K562 (cell line): Measurements from ENCODE around the gene GKAP1. TPM values are rescaled to one million over a fixed set of nuclear protein-coding genes. Genes with fewer than 3 reads are reported as not detected.
"Not testable (repeated sequence)": the region's sequence is repeated elsewhere in the genome, so short reads cannot be mapped to it uniquely, and the experiment has no call there.

ENCODE experiments used
- ATAC-seq: fragments of 200-7000 bp; cut with Tn5 transposase; 3 replicates; pipeline ENCODE4 v1.9.1; 2020; ENCODE audit warnings: moderate library complexity
- BruUV-seq: library from RNA; stranded (reverse); fragments of 400-500 nt; replicated peaks from 2 replicates; lab custom pipeline; 2021; lab: Mats Ljungman, UMichigan
- CTCF ChIA-PET: fragments of 300-600 bp; formaldehyde crosslinking; extraction: SDS; loops from one replicate; lab custom pipeline; 2021; ENCODE audit warnings: low intra/inter-chr PET ratio; lab: Yijun Ruan, JAX
- POLR2A ChIA-PET: fragments of 300-600, 350-650 bp; sonication (Branson Sonifier 250); formaldehyde crosslinking; extraction: SDS; loops from one replicate; lab custom pipeline; 2021; ENCODE audit warnings: antibody characterized with exemption, inconsistent platforms; lab: Yijun Ruan, JAX
- DNase-seq, 4 experiments: peaks; one replicate each; pipeline versions ENCODE4 v3.0.0 to v3.0.0-alpha.2; 2011 to 2018; ENCODE audit warnings: low spot score in 3 of 4, mixed read lengths in 3 of 4; ENCODE audit errors: extremely low read depth in 1 of 4
- FAIRE-seq: peaks from 2 replicates; lab custom pipeline; 2011; peaks lifted over from hg19 to GRCh38; lab: Jason Lieb, UNC
- H2AFZ ChIP-seq: 2 replicates; pipeline ENCODE4 v1.6.0; 2011; ENCODE audit warnings: low read depth, low read length, control low read depth, inconsistent platforms
- H3K27ac ChIP-seq: fragments of 200-600 bp; 3 replicates; pipeline ENCODE4 v1.8.0; 2011; ENCODE audit warnings: low read depth, mild to moderate bottlenecking, control low read depth, inconsistent platforms, low read length, moderate library complexity, mixed read lengths; ENCODE audit errors: extremely low read depth
- H3K27me3 ChIP-seq, 2 experiments: fragments of 300-600 bp in 1 of 2; 2 replicates in 1 of 2; 3 replicates in 1 of 2; pipeline versions ENCODE4 v1.6.0 to v1.8.0; 2011; ENCODE audit warnings: inconsistent platforms in 2 of 2, low read length in 2 of 2, mild to moderate bottlenecking in 1 of 2, mixed read lengths in 1 of 2, moderate library complexity in 1 of 2; ENCODE audit not compliant: control insufficient read depth in 2 of 2, insufficient read depth in 2 of 2
- H3K36me3 ChIP-seq: fragments of 300-600 bp; 3 replicates; pipeline ENCODE4 v1.8.0; 2011; ENCODE audit warnings: mild to moderate bottlenecking, low read length, inconsistent platforms; ENCODE audit not compliant: control insufficient read depth, insufficient read depth
- H3K4me1 ChIP-seq, 2 experiments: fragments of 200-600 bp in 1 of 2; replicated peaks in 1 of 2; 2 replicates in 1 of 2; 3 replicates in 1 of 2; pipeline versions ENCODE4 v1.5.1 to v1.8.0; 2011; ENCODE audit warnings: inconsistent platforms in 2 of 2, low read length in 2 of 2, mild to moderate bottlenecking in 1 of 2, mixed read lengths in 1 of 2, moderate library complexity in 1 of 2; ENCODE audit not compliant: control insufficient read depth in 2 of 2, insufficient read depth in 2 of 2
- H3K4me2 ChIP-seq: 2 replicates; pipeline ENCODE4 v1.6.1; 2011; ENCODE audit warnings: low read length, control low read depth, inconsistent platforms, mixed read lengths; ENCODE audit not compliant: insufficient read depth
- H3K4me3 ChIP-seq: fragments of 200-600 bp; sonication (generic), shearing (Covaris generic); 2 replicates; pipeline ENCODE4 v1.5.1; 2016; ENCODE audit warnings: control low read depth, inconsistent platforms
- H3K79me2 ChIP-seq: fragments of 200-600 bp; 3 replicates; pipeline ENCODE4 v1.8.0; 2011; ENCODE audit warnings: low read length, inconsistent platforms; ENCODE audit not compliant: control insufficient read depth, insufficient read depth
- H3K9ac ChIP-seq, 2 experiments: 2 replicates each; pipeline versions ENCODE4 v1.6.0 to v1.6.1; 2011; ENCODE audit warnings: low read depth in 2 of 2, low read length in 2 of 2, control low read depth in 1 of 2, inconsistent platforms in 1 of 2, mild to moderate bottlenecking in 1 of 2, mixed read lengths in 1 of 2; ENCODE audit not compliant: insufficient read depth in 1 of 2
- H3K9me1 ChIP-seq: one replicate; pipeline ENCODE4 v1.6.0; 2011; ENCODE audit warnings: inconsistent platforms, mild to moderate bottlenecking, low read length, moderate library complexity; ENCODE audit not compliant: control insufficient read depth, insufficient read depth
- H3K9me3 ChIP-seq: replicated peaks from 2 replicates; pipeline ENCODE4 v1.5.1; 2011; ENCODE audit warnings: low read depth, low read length, inconsistent platforms; ENCODE audit not compliant: control insufficient read depth, insufficient read depth
- H4K20me1 ChIP-seq: replicated peaks from 2 replicates; pipeline ENCODE4 v1.6.1; 2011; ENCODE audit warnings: low read length, inconsistent platforms, mixed read lengths; ENCODE audit not compliant: control insufficient read depth, insufficient read depth
- CEBPB ChIP-seq: fragments of 450-650 bp; IDR thresholded peaks from 2 replicates; pipeline ENCODE4 v1.6.1; 2016; ENCODE audit warnings: missing genetic modification characterization, missing compliant biosample characterization
- CEBPG ChIP-seq, 3 experiments: fragments of 200-800 bp in 1 of 3; sonication (Bioruptor generic) in 1 of 3; sonication (generic) in 1 of 3; formaldehyde crosslinking in 1 of 3; IDR thresholded peaks in 2 of 3; conservative IDR thresholded peaks in 1 of 3; 2 replicates each; pipeline versions ENCODE4 v1.6.1 to v1.8.0; 2016 to 2022; ENCODE audit warnings: missing compliant biosample characterization in 2 of 3, missing genetic modification characterization in 2 of 3, mild to moderate bottlenecking in 1 of 3, missing genetic modification reagents in 1 of 3
- EGR1 ChIP-seq: fragments of 450-650 bp; conservative IDR thresholded peaks from 2 replicates; pipeline ENCODE4 v1.6.1; 2017; ENCODE audit warnings: mild to moderate bottlenecking
- POLR2AphosphoS5 ChIP-seq: IDR thresholded peaks from 2 replicates; pipeline ENCODE4 v1.6.1; 2011; ENCODE audit warnings: mild to moderate bottlenecking, low read depth, low read length, moderate library complexity; ENCODE audit not compliant: control insufficient read depth, insufficient read depth
- RBFOX2 ChIP-seq: fragments of 200-400 bp; formaldehyde crosslinking; IDR thresholded peaks from 2 replicates; pipeline ENCODE4 v1.6.1; 2017; ENCODE audit warnings: low read depth, mild to moderate bottlenecking, low read length, moderate library complexity
- ZNF384 ChIP-seq: IDR thresholded peaks from 2 replicates; pipeline ENCODE4 v1.6.1; 2012; ENCODE audit warnings: low read depth, low read length, improper control_type of control experiment
- WGBS: fragments of 100-300 bp; shearing (Covaris generic); methylation state at CpG from one replicate; pipeline ENCODE4 v1.1.6; 2016; ENCODE audit warnings: low coverage, mixed read lengths; ENCODE audit not compliant: insufficient coverage; ENCODE audit errors: missing lambda C conversion rate; 5-methylcytosine and 5-hydroxymethylcytosine counted together
- in situ Hi-C: fragments of 300-500 bp; cut with MboI; formaldehyde crosslinking; loops from 4 replicates; pipeline ENCODE4 v1.15.0; 2018; ENCODE audit warnings: inconsistent platforms, mixed read lengths
- intact Hi-C: fragments of 100-400 bp; cut with micrococcal nuclease; formaldehyde crosslinking; loops from 2 replicates; pipeline ENCODE4 v1.14.2; 2022
- polyA plus RNA-seq, 8 experiments: library from polyadenylated mRNA; depleted of rRNA in 4 of 8; stranded (reverse) in 5 of 8; unstranded in 3 of 8; fragments of >200 nt; fragmentation: Nextera tagmentation in 2 of 8; fragmentation: Illumina TruSeq in 1 of 8; extraction: Ambion mirVana in 2 of 8; extraction: Trizol in 1 of 8; gene quantifications; 2 replicates each; pipeline versions ENCODE4 v1.2.1 to v1.2.3, GENCODE V29; 2011 to 2014; ENCODE audit warnings: inconsistent platforms in 1 of 8, missing spikeins in 1 of 8
- total RNA-seq, 7 experiments: library from RNA; depleted of rRNA in 6 of 7; stranded (reverse); fragments of >200 nt in 6 of 7; fragmentation: Illumina TruSeq in 2 of 7; extraction: Trizol in 2 of 7; gene quantifications; 2 replicates each; pipeline versions ENCODE4 v1.2.1 to v1.2.3, GENCODE V29; 2011 to 2021; ENCODE audit warnings: low replicate concordance in 1 of 7

GKAP1 gene
- total and polyA plus RNA-seq, 9 of the 15 experiments (the other 6 are each of a cell fraction or from before 2014, with no cell fraction given), result 1.0 to 3.8 (median 2.7) TPM

DNA sequence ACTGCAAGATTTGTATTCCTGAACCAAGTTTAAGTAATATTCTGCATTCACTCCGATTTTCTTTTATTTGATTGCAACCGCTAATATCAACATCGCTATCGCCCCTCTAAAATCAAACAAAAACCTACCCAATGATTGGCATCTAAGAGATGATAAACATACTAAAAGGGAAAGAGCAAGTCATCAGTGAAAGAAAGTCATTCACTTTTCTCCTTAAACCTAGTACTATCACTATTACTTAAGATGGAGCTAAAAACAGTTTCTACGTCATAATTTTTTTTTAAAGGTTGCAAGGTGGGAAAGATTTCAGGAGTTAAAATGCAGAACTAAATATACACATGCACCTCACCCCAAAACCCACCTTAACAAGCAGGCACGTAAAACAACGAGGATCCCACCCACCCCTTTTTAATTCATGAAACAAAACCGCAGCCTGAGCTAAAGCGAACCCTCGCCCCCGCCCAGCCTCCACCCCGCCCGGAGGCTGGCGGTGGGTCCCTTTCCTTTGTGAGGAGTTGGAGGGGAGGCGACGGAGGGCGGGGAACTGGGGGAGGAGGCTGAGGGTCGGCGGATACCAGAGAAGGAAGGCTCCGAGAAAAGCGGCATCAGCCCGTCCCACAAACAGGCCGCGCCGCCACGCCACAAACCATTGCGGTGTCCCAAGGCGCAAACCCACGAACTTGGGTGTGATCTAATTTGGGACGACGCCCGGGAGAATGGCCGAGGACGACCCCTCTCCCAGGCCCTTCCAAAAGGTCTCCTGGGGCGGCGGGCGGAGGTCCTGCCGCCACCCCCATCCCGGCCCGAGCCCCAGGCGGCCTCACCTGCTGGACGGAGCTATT lies 110.7 kb downstream of the GKAP1 start (continued):
- TF ChIP-seq EGR1, result peak; percentile 79
- TF ChIP-seq POLR2AphosphoS5, result 0 out of 2 replicates have a peak, but pooled peaks have one; percentile 17
- TF ChIP-seq, all 486 proteins: peak for 6

DNA sequence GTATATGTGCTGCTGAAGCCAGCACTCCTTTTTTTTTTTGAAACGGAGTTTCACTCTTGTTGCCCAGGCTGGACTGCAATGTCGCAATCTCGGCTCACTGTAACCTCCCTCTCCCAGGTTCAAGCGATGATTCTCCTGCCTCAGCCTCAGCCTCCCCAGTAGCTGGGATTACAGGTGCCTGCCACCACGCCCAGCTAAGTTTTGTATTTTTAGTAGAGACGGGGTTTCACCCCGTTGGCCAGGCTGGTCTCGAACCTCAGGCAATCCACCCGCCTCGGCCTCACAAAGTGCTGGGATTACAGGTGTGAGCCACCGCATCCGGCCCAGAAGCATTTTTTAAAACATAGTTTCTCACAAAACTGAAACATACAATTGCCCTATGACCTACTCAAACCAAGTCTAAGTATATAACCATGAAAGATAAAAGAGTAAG lies 112.3 kb downstream of the GKAP1 start:
- intact Hi-C loops, result loop anchor here (5.0 to 10.0 kb wide), 3 partner anchors 83 to 280 kb away; partner anchors contain the start of genes GKAP1, HNRNPK, IDNK and RMI1
- Histone ChIP-seq H3K9ac (peak overlapping the region in 1 of 2 experiments; percentile 97; a peak in 2 of 4 replicates), H4K20me1 (peaks cover 19% of the 10 kb centered on the region), H3K4me2 (peak overlapping the region; percentile 78), H3K4me3 (peak overlapping the region; percentile 93), H3K79me2 (peaks cover 82% of the 10 kb centered on the region)
- H3K36me3 ChIP-seq, BruUV-seq, in situ Hi-C loops, H3K27ac ChIP-seq, FAIRE-seq, H3K9me3 ChIP-seq, ATAC-seq, H3K27me3 ChIP-seq, H2AFZ ChIP-seq, H3K4me1 ChIP-seq, H3K9me1 ChIP-seq, DNase-seq: not testable (repeated sequence)
- POLR2A ChIA-PET, result interaction anchor here (0.9 kb wide), 1 partner anchor 9 kb away, joined by 5 read pairs; no protein-coding TSS in a partner anchor
- TF ChIP-seq ZNF384 (peak; percentile 64; the same call in 1 of the 2 replicates), CEBPB (tag) (peak; percentile 64), RBFOX2 (0 out of 2 replicates have a peak, but pooled peaks have one; percentile 5), CEBPG (CRISPR knock-in tag; IDR thresholded peaks at IDR 0.05) (peak; percentile 34; the same call in 1 of the 2 replicates), CEBPG (tag; conservative IDR thresholded peaks at IDR 0.05 in 1 of 2, IDR thresholded peaks at IDR 0.05 in 1 of 2) (0 out of 4 replicates have a peak, but pooled peaks of 1 of the 2 experiments have one; percentile 31)
- 18% methylated on average over 9 of the region's 12 CpGs for WGBS
- CTCF ChIA-PET, result interaction anchor here (0.6 kb wide), 1 partner anchor 82 kb away, joined by 3 read pairs; the partner anchor contains the start of gene IDNK
